Uterus (tissue), 4 donors: ENCODE measurements around the gene TMEM51. TPM values are rescaled to one million over a fixed set of nuclear protein-coding genes. Genes with fewer than 3 reads are reported as not detected.

Experiments
- DNase-seq, 2 donors: peaks; one replicate each; pipeline ENCODE4 v3.0.0-alpha.2; 2019 to 2020
- H3K27ac ChIP-seq, 2 donors: fragments of 200-600 bp; sonication (generic); 1 replicate in 1 of 2; 2 replicates in 1 of 2; pipeline ENCODE4 v1.5.1; 2016 to 2018
- H3K27me3 ChIP-seq, 2 donors: fragments of 200-600 bp; sonication (generic); one replicate each; pipeline ENCODE4 v1.5.1; 2018 to 2019; ENCODE audit warnings: control low read depth in 1 of 2
- H3K36me3 ChIP-seq, 2 donors: fragments of 200-600 bp; sonication (generic); one replicate each; pipeline ENCODE4 v1.5.1; 2019; ENCODE audit warnings: control low read depth in 1 of 2
- H3K4me1 ChIP-seq, 2 donors: fragments of 200-600 bp; sonication (generic); one replicate each; pipeline ENCODE4 v1.5.1; 2018 to 2019; ENCODE audit warnings: control low read depth in 1 of 2
- H3K4me3 ChIP-seq, 2 donors: fragments of 200-600 bp; sonication (generic); 1 replicate in 1 of 2; 2 replicates in 1 of 2; pipeline ENCODE4 v1.5.1; 2018 to 2019; ENCODE audit warnings: mild to moderate bottlenecking in 1 of 2
- H3K9me3 ChIP-seq, 2 donors: fragments of 200-600 bp; sonication (generic); one replicate each; pipeline ENCODE4 v1.5.1; 2019; ENCODE audit warnings: control low read depth in 1 of 2
- CTCF ChIP-seq, 4 experiments: fragments of 200-600 bp in 2 of 4; fragments of 450-650 bp in 2 of 4; sonication (generic) in 2 of 4; IDR thresholded peaks; one replicate each; pipeline ENCODE4 v1.5.1; 2016 to 2019; ENCODE audit warnings: antibody characterized with exemption in 4 of 4, mild to moderate bottlenecking in 2 of 4, moderate library complexity in 1 of 4
- POLR2A ChIP-seq, 2 donors: fragments of 450-650 bp; IDR thresholded peaks; one replicate each; pipeline ENCODE4 v1.6.1; 2016; ENCODE audit warnings: antibody characterized with exemption in 2 of 2, mild to moderate bottlenecking in 1 of 2, moderate library complexity in 1 of 2
- intact Hi-C: fragments of 100-400 bp; cut with DNase I; formaldehyde crosslinking; loops from one replicate; pipeline ENCODE4 v1.15.1; 2023; ENCODE audit warnings: low total_unique reads
- total RNA-seq, 4 donors: library from RNA; depleted of rRNA in 3 of 4; stranded (reverse); fragments of >200 nt in 3 of 4; gene quantifications; one replicate each; pipeline versions ENCODE4 v1.1.0 to v1.2.4, GENCODE V29; 2014 to 2023
- donor health status: DM: yes; HTN: yes; CAD: no.

The TMEM51 gene
- total RNA-seq, 4 donors from 2014 or later: 1.3 to 45.0 (median 9.9) TPM

GRCh38 chr1:15128077-15128476 is 25.5 kb upstream of the TMEM51 start:
- Histone ChIP-seq H3K27ac (no peak overlapping the region), H3K36me3 (no peaks in the 10 kb centered on the region), H3K9me3 (no peaks in the 10 kb centered on the region), H3K4me3 (no peak overlapping the region), H3K27me3 (no peaks in the 10 kb centered on the region), H3K4me1 (no peaks in the 10 kb centered on the region)
- intact Hi-C loops: no loop called here
- no peak for DNase-seq
- TF ChIP-seq POLR2A (IDR thresholded peaks at IDR 0.05) (no peak), CTCF (IDR thresholded peaks at IDR 0.05) (no peak)

- intact Hi-C loops: no loop called here
- H3K4me3 ChIP-seq: no peak overlapping the region
- DNase-seq: peak; percentile 50 to 64
- H3K9me3 ChIP-seq: no peaks in the 10 kb centered on the region
- H3K27me3 ChIP-seq: no peaks in the 10 kb centered on the region
- TF ChIP-seq POLR2A (IDR thresholded peaks at IDR 0.05): no peak
- TF ChIP-seq CTCF (IDR thresholded peaks at IDR 0.05): peak; percentile 76 to 83 (median 80)
- no peaks in the 10 kb centered on the region for H3K36me3 ChIP-seq
- H3K27ac ChIP-seq: no peak overlapping the region
- H3K4me1 ChIP-seq: no peaks in the 10 kb centered on the region
Measured at GRCh38 chr1:15128520-15129313, 24.8 kb upstream of the TMEM51 start.

- DNase-seq: no peak
- Histone ChIP-seq H3K27ac (no peak overlapping the region), H3K27me3 (no peaks in the 10 kb centered on the region), H3K36me3 (no peaks in the 10 kb centered on the region), H3K9me3 (no peaks in the 10 kb centered on the region), H3K4me3 (no peak overlapping the region), H3K4me1 (no peaks in the 10 kb centered on the region)
- intact Hi-C loops: no loop called here
- TF ChIP-seq CTCF (IDR thresholded peaks at IDR 0.05) (no peak), POLR2A (IDR thresholded peaks at IDR 0.05) (no peak)
Measured at GRCh38 chr1:15129944-15130343, 23.6 kb upstream of the TMEM51 start.

- no peak for DNase-seq
- intact Hi-C loops: no loop called here
- Histone ChIP-seq H3K4me3 (no peak overlapping the region), H3K27ac (no peak overlapping the region), H3K27me3 (no peaks in the 10 kb centered on the region), H3K4me1 (no peaks in the 10 kb centered on the region), H3K36me3 (no peaks in the 10 kb centered on the region), H3K9me3 (no peaks in the 10 kb centered on the region)
- no peak for TF ChIP-seq CTCF (IDR thresholded peaks at IDR 0.05)
- TF ChIP-seq POLR2A (IDR thresholded peaks at IDR 0.05): no peak
Measured at GRCh38 chr1:15130607-15131006, 22.9 kb upstream of the TMEM51 start.

GRCh38 chr1:15132965-15133364 is 20.6 kb upstream of the TMEM51 start:
- Histone ChIP-seq H3K36me3 (no peaks in the 10 kb centered on the region), H3K27ac (no peak overlapping the region), H3K4me3 (no peak overlapping the region), H3K27me3 (no peaks in the 10 kb centered on the region), H3K9me3 (no peaks in the 10 kb centered on the region), H3K4me1 (no peaks in the 10 kb centered on the region)
- no peak for TF ChIP-seq POLR2A (IDR thresholded peaks at IDR 0.05)
- no peak for TF ChIP-seq CTCF (IDR thresholded peaks at IDR 0.05)
- no peak for DNase-seq
- intact Hi-C loops: no loop called here
